ENCODE data around the gene COA7.

- TF ChIP-seq CTCF (conservative IDR thresholded peaks at IDR 0.05) (no peak), ZFX (IDR thresholded peaks at IDR 0.05) (no peak)
These were observed 56.8 kb downstream of the COA7 start for GRCh38 chr1:52641307-52641706.

Data from C4-2B (cell line).